Measurements from ENCODE around the gene ENAM. TPM values are rescaled to one million over a fixed set of nuclear protein-coding genes. Genes with fewer than 3 reads are reported as not detected.

The ENAM gene
- total RNA-seq, 3 donors from 2014 or later: not detected

DNA sequence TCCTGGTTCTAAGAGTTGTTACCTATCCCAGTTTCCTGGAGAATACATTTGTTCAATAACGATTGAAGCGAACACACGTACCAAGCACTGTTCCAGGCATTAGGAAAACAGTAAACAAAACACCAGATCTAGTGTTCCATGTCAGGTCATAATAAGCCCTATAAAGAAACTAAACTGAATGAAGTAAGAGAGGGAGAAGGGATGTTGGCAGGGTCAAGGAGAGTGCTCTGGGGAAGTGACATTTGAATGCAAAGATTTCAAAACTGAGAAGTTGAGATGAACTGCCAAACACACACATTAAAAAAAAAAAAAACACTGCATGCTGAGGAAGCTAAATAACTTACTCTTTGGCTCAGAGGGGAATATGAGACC is 14.4 kb upstream of the ENAM start:
- TF ChIP-seq, protein P1, sequence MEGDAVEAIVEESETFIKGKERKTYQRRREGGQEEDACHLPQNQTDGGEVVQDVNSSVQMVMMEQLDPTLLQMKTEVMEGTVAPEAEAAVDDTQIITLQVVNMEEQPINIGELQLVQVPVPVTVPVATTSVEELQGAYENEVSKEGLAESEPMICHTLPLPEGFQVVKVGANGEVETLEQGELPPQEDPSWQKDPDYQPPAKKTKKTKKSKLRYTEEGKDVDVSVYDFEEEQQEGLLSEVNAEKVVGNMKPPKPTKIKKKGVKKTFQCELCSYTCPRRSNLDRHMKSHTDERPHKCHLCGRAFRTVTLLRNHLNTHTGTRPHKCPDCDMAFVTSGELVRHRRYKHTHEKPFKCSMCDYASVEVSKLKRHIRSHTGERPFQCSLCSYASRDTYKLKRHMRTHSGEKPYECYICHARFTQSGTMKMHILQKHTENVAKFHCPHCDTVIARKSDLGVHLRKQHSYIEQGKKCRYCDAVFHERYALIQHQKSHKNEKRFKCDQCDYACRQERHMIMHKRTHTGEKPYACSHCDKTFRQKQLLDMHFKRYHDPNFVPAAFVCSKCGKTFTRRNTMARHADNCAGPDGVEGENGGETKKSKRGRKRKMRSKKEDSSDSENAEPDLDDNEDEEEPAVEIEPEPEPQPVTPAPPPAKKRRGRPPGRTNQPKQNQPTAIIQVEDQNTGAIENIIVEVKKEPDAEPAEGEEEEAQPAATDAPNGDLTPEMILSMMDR (IDR thresholded peaks at IDR 0.05): no peak
- Histone ChIP-seq H3K9me3 (no peaks in the 10 kb centered on the region), H3K4me3 (no peak overlapping the region), H3K4me1 (ENCODE audit: low read depth) (peaks cover 3% of the 10 kb centered on the region), H3K36me3 (ENCODE audit: low read depth) (no peaks in the 10 kb centered on the region)
- intact Hi-C loops (cut with DNase I, micrococcal nuclease): no loop called here
- DNase-seq (no peak), ATAC-seq (peak; percentile 22)

DNA sequence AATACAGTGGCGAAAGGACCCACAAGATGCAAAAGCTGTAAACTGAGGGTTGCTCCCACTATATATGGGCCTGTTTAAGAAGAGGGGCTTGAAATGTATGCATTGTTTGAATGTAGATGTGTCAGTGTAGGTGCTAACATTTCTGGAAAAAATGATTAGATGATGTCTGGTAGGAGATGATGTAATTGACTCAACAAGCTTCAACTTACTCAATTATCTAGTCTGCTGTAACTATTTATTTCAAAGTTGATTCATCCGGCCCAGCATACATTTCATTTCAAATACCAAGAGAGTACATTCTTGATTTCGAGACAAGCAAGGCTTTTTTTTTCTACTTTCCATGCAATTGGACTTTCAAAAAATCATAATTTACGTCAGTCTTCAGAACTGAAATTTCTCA is 9.3 kb upstream of the ENAM start:
- ATAC-seq: no peak
- TF ChIP-seq, protein P1 (IDR thresholded peaks at IDR 0.05): no peak
- Histone ChIP-seq H3K4me3 (no peak overlapping the region), H3K4me1 (ENCODE audit: low read depth) (peaks cover 3% of the 10 kb centered on the region), H3K9me3 (no peaks in the 10 kb centered on the region), H3K36me3 (ENCODE audit: low read depth) (no peaks in the 10 kb centered on the region)
- DNase-seq: no peak
- intact Hi-C loops (cut with DNase I, micrococcal nuclease): no loop called here

DNA sequence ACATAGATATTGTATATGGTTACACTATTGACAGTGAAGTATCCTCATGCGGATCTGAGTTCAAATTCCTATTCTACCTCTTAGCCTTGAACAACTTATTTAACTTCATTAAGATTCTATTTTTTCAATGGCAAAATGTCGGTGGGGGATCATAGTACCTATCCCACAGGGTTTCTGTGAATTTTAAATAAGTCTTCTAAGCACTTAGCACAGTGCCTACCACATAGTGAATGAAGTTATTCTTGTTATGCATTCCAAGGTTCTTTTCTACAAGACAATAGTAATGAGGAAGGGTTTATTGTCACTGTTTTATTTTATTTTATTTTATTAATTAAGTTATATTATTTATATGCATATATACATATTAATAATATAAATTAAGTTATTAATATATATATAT is 8.8 kb upstream of the ENAM start:
- Histone ChIP-seq H3K4me1 (ENCODE audit: low read depth) (peaks cover 3% of the 10 kb centered on the region), H3K9me3 (no peaks in the 10 kb centered on the region), H3K4me3 (no peak overlapping the region), H3K36me3 (ENCODE audit: low read depth) (no peaks in the 10 kb centered on the region)
- ATAC-seq: no peak
- TF ChIP-seq, protein P1 (IDR thresholded peaks at IDR 0.05): no peak
- no peak for DNase-seq
- intact Hi-C loops (cut with DNase I, micrococcal nuclease): no loop called here

DNA sequence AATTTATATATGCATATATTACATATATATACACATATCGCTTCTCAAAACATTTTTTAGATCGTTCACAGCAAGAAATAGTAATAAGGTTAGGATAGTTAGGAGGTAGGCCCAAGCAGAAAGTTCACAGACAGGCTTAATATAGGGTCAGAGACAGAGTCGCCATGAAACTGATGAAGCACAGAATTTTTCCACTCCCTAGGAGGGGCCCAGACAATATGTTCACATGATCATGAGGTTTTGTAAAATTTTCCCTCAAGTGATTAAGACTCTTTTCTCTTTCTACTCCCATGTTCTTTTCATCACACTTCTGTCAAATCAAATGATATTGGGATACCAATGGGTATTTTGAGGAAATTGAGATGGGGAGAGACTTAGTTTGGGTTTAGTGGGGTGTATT is 5.2 kb upstream of the ENAM start:
- Histone ChIP-seq H3K36me3 (ENCODE audit: low read depth) (no peaks in the 10 kb centered on the region), H3K4me3 (no peak overlapping the region), H3K9me3 (no peaks in the 10 kb centered on the region), H3K4me1 (ENCODE audit: low read depth) (no peaks in the 10 kb centered on the region)
- TF ChIP-seq, protein P1 (IDR thresholded peaks at IDR 0.05): no peak
- intact Hi-C loops (cut with DNase I, micrococcal nuclease): no loop called here
- DNase-seq (no peak), ATAC-seq (no peak)

DNA sequence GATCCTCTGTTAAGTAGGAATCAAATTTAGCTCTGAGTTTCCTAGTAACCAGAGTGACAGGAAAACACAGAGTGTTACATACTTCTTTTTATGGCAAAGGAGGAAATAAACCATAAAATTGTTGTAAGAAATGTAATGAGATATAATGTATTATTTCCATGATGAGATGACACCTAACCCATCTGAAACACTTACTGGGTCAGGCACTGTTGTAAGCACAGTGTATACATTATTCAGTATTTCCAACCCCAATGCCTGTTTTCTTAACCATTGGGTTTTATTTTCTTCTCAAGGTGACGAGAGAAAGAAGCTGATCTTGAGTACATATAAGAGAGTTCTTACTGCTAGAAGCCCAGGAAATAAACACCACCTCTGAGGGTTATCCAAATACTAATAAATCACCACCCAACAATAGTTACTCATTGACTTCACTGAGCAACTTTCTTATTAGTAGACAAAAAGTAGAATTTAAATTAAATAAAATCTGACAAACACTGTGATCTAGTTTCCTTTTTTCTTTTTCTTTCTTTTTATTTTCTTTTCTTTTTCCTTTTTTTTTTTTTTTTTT is 4.2 kb upstream of the ENAM start:
- ATAC-seq (peak; percentile 47), DNase-seq (no peak)
- Histone ChIP-seq H3K4me3 (no peak overlapping the region), H3K9me3 (no peaks in the 10 kb centered on the region), H3K4me1 (ENCODE audit: low read depth) (no peaks in the 10 kb centered on the region), H3K36me3 (ENCODE audit: low read depth) (no peaks in the 10 kb centered on the region)
- intact Hi-C loops (cut with DNase I, micrococcal nuclease): no loop called here
- TF ChIP-seq, protein P1 (IDR thresholded peaks at IDR 0.05): no peak

DNA sequence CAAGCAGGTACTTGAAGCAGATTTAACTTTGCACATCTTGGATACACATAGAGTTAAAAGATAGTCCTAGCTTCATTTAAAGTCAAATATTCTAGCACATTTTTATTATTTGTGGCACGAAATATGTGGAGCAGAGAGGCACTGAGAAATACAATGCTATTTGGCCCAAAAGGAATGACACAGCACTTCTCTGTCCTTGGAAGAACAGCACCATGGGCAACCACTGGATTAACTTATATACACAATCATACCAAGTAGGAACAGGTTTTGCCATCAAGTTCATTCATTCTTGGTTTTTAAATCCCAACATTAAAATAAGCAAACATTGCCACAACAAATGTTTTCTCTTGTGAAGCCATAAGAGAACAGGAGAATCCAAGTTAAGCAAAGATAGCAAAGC is 924 bp upstream of the ENAM start:
- intact Hi-C loops (cut with DNase I, micrococcal nuclease): no loop called here
- Histone ChIP-seq H3K9me3 (no peaks in the 10 kb centered on the region), H3K4me3 (no peak overlapping the region), H3K36me3 (ENCODE audit: low read depth) (no peaks in the 10 kb centered on the region), H3K4me1 (ENCODE audit: low read depth) (no peaks in the 10 kb centered on the region)
- no peak for DNase-seq
- TF ChIP-seq, protein P1 (IDR thresholded peaks at IDR 0.05): no peak
- no peak for ATAC-seq
